ENCODE data around the gene ACP3. TPM values are rescaled to one million over a fixed set of nuclear protein-coding genes. Genes with fewer than 3 reads are reported as not detected.

ACP3 gene, protein sequence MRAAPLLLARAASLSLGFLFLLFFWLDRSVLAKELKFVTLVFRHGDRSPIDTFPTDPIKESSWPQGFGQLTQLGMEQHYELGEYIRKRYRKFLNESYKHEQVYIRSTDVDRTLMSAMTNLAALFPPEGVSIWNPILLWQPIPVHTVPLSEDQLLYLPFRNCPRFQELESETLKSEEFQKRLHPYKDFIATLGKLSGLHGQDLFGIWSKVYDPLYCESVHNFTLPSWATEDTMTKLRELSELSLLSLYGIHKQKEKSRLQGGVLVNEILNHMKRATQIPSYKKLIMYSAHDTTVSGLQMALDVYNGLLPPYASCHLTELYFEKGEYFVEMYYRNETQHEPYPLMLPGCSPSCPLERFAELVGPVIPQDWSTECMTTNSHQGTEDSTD
- total RNA-seq = 10 to 100 TPM in 1 of 3 donors, 1 to 10 TPM in 2; 6.9 to 27.5 (median 9.6) TPM
- long read RNA-seq, donor 1, partial matches to known transcripts = 0 of 1 reads
- long read RNA-seq, donor 1, other reads (novel, unspliced or antisense) = 1 of 1 reads
- long read RNA-seq, donor 2, partial matches to known transcripts = 2 of 7 reads
- long read RNA-seq, donor 2, other reads (novel, unspliced or antisense) = 0 of 7 reads

DNA sequence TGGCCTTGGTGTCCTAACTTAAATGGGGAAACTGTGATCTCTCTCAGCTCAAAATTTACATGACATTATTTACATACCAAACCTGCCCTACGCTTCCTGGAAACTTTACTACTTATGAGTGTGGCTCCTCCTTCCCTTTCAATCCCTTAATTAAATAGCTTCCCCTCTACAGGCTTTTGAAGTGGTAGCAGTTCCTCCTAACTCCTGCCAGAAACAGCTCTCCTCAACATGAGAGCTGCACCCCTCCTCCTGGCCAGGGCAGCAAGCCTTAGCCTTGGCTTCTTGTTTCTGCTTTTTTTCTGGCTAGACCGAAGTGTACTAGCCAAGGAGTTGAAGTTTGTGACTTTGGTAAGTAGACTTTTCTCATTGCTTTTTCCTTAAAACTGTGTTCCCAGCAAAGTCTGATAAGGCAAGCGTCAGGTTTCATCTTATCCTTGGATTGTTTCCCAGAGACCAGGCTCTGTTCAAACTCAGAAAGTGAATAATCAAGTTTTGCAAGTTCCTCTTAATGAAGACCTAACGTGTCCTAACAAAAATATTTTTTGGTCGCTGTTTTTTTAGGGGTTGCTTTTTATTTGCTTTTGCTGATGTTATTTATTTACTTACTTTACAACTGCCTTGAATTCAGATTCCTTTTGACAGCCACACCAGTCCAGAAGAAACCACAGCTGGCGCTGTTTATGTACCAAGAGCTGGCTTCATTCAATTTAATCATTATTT lies at the start of gene ACP3:
ACP3 (plus strand) TSS at position 179 of the 720 bp plus-strand sequence; CDS start at position 229, 50 bp downstream.
- no peak within 1 kb of the TSS for H3K4me3 ChIP-seq
- H3K9me3 ChIP-seq = no peaks in the 10 kb centered on the region
- ATAC-seq = peak; percentile 95
- peak in 2 of 3 donors; percentile 40 to 51 for DNase-seq
- intact Hi-C loops (cut with DNase I, micrococcal nuclease) = no loop called here
- peaks cover 7% of the 10 kb centered on the region for H3K4me1 ChIP-seq (ENCODE audit: low read depth)
- H3K36me3 ChIP-seq (ENCODE audit: low read depth) = no peaks in the 10 kb centered on the region
- TF ChIP-seq, protein P1, sequence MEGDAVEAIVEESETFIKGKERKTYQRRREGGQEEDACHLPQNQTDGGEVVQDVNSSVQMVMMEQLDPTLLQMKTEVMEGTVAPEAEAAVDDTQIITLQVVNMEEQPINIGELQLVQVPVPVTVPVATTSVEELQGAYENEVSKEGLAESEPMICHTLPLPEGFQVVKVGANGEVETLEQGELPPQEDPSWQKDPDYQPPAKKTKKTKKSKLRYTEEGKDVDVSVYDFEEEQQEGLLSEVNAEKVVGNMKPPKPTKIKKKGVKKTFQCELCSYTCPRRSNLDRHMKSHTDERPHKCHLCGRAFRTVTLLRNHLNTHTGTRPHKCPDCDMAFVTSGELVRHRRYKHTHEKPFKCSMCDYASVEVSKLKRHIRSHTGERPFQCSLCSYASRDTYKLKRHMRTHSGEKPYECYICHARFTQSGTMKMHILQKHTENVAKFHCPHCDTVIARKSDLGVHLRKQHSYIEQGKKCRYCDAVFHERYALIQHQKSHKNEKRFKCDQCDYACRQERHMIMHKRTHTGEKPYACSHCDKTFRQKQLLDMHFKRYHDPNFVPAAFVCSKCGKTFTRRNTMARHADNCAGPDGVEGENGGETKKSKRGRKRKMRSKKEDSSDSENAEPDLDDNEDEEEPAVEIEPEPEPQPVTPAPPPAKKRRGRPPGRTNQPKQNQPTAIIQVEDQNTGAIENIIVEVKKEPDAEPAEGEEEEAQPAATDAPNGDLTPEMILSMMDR (IDR thresholded peaks at IDR 0.05) = no peak

DNA sequence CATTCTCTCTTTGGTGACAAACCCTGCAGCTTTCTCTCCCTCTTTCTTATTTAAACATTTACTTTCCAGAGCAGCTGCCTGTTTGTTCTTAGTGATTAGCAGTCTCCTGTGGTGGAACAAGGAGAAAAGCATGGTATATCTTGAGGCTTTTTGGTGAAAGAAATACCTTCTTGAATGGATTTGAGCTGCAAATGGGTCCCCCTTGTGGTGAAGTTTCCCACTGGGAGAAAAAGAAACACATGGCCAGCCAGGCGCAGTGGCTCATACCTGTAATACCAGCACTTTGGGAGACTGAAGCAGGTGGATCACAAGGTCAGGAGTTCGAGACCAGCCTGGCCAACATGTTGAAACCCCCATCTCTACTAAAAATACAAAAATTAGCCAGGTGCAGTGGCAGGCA lies 48.3 kb upstream of the ACP3 start:
- no peak overlapping the region for H3K4me3 ChIP-seq
- no peaks in the 10 kb centered on the region for H3K4me1 ChIP-seq (ENCODE audit: low read depth)
- ATAC-seq (no peak), DNase-seq (no peak)
- no peaks in the 10 kb centered on the region for H3K36me3 ChIP-seq (ENCODE audit: low read depth)
- TF ChIP-seq, protein P1 (IDR thresholded peaks at IDR 0.05) = no peak
- H3K9me3 ChIP-seq = no peaks in the 10 kb centered on the region
- intact Hi-C loops (cut with DNase I, micrococcal nuclease) = no loop called here

DNA sequence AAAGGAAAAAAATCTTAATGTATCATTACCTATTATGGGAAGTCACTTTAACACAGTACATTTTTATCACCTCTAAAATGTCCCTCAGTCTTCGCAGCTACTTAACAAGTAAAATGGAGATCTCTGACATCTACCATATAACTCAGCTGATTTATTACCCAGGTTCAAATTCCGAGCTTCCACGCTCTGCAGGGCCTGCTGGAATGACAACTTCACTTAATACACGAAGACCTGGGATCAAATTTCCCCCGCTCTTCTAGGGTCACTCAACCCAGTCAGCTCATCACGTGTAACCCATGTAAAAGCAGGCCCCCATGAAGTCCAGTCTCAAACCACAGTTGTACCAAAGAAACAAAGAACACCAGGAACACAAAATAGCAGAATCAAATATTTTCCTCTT lies 44.2 kb upstream of the ACP3 start:
- intact Hi-C loops (cut with DNase I, micrococcal nuclease) = no loop called here
- Histone ChIP-seq H3K4me1 (ENCODE audit: low read depth) (no peaks in the 10 kb centered on the region), H3K9me3 (peaks cover 9% of the 10 kb centered on the region), H3K4me3 (no peak overlapping the region), H3K36me3 (ENCODE audit: low read depth) (no peaks in the 10 kb centered on the region)
- ATAC-seq = no peak
- DNase-seq = no peak
- TF ChIP-seq, protein P1 (IDR thresholded peaks at IDR 0.05) = no peak

DNA sequence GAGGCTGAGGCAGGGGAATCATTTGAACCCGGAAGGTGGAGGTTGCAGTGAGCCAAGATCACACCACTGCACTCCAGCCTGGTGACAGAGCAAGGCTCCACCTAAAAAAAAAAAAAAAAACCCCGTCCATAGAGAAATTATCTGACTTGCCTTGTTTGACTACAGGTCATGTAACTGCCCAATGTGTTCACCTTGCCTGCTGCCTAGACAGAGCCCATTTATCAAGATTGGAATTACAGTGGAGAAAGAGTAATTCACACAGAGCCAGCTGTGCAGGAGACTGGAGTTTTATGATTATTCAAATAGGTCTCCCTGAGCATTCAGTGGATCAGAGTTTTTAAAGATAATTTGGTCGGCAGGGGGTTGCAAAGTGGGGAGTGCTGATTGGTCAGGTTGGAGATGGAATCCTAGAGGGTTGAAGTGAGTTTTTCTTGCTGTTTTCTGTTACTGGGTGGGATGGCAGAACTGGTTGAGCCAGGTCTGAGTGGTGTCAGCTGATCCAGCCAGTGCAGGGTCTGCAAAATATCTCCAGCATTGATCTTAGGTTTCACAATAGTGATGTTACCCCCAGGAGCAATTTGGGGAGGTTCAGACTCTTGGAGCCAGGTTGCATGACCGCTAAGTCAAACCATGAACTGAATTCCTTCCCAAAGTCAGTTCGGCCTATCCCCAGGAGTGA lies 40.8 kb upstream of the ACP3 start:
- Histone ChIP-seq H3K9me3 (peaks cover 11% of the 10 kb centered on the region), H3K4me1 (ENCODE audit: low read depth) (no peaks in the 10 kb centered on the region), H3K36me3 (ENCODE audit: low read depth) (no peaks in the 10 kb centered on the region), H3K4me3 (no peak overlapping the region)
- DNase-seq = no peak
- no peak for ATAC-seq
- TF ChIP-seq, protein P1 (IDR thresholded peaks at IDR 0.05) = no peak
- intact Hi-C loops (cut with DNase I, micrococcal nuclease) = no loop called here

DNA sequence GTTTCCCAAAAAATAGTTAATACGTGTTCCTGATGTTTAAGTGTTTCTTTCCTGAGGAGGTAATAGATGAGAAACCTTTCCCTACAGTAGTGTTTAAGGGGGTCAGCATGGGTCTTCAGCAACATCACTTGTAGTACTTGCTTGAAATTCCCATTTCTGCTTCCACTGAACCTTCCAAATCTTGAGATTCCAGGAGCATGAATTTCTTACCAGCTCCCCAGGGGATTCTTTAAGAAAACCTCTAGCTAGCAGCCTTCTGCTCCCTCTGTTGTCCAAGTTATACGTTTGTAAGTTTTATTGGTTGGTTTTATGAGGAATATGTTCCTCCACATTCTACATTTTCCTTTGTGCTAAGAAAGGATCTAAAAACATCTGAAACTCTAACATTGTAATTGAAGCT lies 38.2 kb upstream of the ACP3 start:
- ATAC-seq (no peak), DNase-seq (no peak)
- peaks cover 11% of the 10 kb centered on the region for H3K9me3 ChIP-seq
- H3K4me3 ChIP-seq = no peak overlapping the region
- intact Hi-C loops (cut with DNase I, micrococcal nuclease) = no loop called here
- no peaks in the 10 kb centered on the region for H3K36me3 ChIP-seq (ENCODE audit: low read depth)
- H3K4me1 ChIP-seq (ENCODE audit: low read depth) = no peaks in the 10 kb centered on the region
- TF ChIP-seq, protein P1 (IDR thresholded peaks at IDR 0.05) = no peak
